Suppressor macrophage treated with lipopolysaccharide for 1 hour (primary cell): ENCODE data around the gene CLDN5.
"Not testable (repeated sequence)": the region's sequence is repeated elsewhere in the genome, so short reads cannot be mapped to it uniquely, and the experiment has no call there.

Experiments used
- DNase-seq, 3 donors: peaks; one replicate each; pipeline ENCODE4 v3.0.0-alpha.2; 2020 to 2022

CLDN5 gene

DNA sequence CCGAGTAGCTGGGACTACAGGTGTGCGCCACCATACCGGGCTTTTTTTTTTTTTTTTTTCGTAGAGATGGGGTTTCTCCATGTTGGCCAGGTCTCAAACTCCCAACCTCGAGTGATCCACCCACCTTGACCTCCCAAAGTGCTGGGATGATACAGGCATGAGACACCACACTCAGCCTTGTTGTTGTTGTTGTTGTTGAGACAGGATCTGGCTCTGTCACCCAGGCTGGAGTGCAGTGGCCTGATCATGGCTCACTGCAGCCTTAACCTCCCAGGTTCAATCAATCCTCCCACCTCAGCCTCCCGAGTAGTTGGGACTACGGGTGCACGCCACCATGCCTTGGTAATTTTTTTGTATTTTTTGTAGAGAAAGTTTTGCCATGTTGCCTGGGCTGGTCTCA is 23.4 kb upstream of the CLDN5 start:
- no peak for DNase-seq

DNA sequence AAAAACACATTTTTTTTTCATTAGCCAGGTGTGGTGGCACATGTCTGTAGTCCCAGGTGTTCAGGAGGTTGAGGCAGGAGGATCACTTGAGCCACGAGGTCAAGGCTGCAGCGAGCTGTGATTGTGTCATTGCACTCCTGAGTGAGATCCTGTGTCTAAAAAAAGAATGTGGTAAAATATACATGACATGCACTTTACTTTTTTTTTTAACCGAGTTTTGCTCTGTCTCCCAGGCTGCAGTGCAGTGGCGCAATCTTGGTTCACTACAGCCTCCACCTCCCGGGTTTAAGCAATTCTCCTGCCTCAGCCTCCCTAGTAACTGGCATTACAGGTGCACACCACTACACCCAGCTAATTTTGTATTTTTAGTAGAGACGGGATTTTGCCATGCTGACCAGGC is 22.5 kb upstream of the CLDN5 start:
- no peak for DNase-seq

DNA sequence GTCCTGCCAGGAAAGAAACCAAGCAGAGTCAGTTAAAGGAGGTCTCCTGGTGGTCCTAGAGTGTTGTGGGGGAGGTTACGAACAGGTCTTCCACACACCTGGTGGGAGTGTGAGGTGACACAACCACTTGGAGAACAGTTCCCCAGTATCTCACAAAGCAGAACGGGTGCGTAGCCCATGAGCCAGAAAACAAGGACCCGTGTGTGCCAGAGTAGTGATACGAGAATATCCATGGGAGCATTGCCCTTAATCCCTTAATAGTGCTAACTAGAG is 21.7 kb upstream of the CLDN5 start:
- DNase-seq, result no peak

DNA sequence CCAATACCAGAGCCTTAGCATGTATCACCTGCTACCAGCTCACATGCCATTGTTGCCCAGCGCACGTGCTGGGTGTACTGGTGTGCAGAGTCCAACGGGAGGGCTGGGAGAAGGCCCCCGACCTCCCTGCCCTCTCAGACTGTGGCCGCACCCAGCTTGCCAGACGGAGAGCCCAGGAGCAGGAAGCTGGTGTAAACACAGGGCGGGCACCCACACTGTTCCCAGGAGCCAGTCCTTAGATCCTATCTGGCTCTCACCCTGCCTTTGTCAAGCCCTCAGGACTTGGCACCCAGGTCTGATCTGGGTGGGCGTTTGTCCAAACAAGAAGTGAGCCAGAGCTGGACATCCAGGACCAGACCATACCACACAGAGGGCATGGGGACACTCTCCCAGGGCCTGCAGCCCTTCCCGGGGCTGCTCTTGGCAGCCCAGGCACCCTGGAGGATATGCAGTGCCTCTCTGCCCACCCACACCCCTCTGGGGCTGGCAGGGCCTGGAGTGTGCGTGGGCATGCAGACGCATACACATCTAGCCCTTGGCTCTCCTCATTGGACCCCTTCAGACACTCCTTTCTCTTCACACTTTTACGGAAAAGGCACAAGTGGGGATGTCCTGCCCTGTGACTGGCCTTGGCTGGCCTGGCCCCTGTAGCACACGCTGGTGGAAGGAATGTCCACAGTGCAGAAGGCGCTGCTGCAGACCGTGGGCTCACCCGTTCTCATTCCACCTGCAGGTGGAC is 19.9 kb upstream of the CLDN5 start:
- DNase-seq, result no peak

DNA sequence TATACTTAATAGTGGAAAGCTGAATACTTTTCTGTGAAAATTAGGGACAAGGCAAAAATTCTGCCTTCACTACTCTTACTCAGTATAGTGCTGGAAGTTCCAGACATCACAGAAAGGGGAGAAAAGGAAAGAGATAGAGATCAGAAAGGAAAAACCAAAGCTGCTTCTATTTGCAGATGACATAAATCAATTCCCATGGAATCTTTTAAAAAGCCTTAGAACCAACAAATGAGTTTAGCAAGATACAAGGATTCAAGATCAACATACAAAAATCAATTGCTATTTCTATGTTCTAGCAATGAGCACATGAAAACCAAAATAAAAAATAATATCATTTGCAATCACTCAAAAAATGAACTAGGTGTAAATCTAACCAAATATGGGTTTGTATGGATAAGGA is 16.2 kb upstream of the CLDN5 start:
- no peak for DNase-seq

DNA sequence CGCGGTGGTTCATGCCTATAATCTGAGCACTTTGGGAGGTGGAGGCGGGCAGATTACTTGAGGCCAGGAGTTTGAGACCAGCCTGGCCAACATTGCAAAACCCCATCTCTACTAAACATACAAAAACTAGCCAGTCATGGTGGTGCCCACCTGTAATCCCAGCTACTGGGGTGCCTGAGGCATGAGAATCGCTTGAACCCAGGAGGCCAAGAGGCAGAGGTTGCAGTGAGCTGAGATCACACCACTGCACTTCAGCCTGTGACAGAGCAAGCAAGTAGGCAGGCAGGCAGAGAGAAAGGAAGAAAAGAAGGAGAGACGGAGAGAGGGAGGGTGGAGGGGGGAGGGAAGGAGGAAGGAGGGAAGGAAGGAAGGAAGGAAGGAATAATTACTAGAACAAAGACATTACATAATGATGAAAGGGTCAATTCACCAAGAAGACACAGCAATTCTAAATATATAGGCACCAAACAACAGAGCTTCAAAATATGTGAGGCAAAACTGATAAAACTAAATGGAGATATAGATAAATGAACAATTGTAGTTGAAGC is 13.8 kb upstream of the CLDN5 start:
- no peak for DNase-seq

DNA sequence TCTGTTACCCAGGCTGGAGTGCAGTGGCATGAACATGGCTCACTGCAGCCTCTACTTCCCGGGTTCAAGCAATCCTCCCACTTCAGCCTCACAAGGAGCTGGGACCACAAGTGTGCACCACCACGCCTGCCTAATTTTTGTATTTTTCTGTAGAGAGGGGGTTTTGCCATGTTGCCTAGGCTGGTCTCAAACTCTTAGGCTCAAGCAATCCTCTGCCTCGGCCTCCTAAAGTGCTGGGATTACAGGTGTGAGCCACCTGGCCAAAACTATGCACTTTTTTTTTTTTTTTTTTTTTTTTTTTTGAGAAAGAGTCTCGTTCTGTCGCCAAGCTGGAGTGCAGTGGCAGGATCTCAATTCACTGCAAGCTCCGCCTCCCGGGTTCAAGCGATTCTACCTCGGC is 12.4 kb upstream of the CLDN5 start:
- no peak for DNase-seq

DNA sequence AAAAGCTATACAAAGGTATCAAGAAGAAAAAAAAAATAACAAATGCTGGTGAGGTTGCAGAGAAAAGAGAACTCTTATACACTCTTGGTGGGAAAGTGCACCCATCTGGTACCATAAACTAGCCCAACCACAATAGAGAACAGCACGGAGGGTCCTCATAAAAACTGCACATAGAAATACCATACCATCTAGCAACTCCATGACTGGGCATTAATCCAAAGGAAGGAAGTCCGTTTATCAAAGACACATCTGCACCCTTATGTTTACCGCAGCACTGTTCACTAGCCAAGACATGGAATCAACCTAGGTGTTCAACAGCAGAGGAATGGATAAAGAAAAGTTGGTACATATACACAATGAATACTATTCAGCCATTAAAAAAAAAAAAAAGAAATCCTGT is 10.8 kb upstream of the CLDN5 start:
- no peak for DNase-seq

DNA sequence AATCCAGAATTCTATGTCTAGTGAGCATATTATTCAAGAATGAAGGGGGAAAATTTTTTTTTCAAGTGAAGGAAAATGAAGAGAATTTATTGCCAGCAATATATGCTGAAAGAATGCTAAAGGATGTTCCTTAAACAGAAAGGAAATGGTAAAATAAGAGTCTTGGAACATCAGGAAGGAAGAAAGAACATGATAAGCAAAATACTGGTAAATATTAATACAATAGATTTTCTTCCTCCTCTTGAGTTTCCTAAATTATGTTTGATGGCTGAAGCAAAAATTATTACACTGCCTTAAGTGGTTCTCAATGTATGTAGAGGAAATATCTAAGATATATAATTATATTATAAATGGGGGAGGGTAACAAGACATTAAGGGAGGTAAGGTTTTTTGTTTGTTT is 9.6 kb upstream of the CLDN5 start:
- no peak for DNase-seq

DNA sequence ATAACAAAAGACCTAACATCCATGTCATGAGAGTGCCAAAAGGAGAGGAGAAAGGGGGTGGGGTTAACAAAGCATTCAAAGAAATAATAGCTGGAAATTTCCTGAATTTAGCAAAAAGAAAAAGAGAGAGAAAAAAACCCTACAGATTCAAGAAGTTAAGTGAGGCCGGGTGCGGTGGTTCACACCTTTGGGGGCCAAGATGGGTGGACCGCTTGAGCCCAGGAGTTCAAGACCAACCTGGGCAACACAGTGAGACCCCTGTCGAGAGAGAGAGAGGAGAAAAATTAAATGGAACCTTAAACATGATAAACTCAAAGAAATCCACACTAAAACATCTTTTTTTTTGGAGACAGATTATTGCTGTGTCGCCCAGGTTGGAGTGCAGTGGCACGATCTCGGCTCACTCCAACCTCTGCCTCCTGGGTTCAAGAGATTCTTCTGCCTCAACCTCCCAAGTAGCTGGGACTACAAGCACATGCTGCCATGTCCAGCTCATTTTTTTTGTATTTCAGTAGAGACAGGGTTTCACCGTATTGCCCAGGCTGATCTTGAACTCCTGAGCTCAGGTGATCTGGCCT is 8.9 kb upstream of the CLDN5 start:
- no peak for DNase-seq

DNA sequence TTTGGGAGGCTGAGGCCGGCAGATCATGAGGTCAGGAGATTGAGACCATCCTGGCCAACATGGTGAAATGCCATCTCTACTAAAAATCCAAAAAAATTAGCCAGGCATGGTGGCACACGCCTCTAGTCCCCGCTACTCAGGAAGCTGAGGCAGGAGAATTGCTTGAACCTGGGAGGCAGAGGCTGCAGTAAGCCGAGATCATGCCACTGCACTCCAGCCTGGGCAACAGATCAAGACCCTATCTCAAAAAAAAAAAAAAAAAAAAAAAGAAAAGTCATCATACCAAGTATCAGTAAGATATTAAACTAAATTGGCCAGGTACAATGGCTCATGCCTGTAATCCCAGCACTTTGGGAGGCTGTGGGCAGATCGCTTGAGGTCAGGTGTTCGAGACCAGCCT is 7.1 kb upstream of the CLDN5 start:
- not testable (repeated sequence) for DNase-seq

DNA sequence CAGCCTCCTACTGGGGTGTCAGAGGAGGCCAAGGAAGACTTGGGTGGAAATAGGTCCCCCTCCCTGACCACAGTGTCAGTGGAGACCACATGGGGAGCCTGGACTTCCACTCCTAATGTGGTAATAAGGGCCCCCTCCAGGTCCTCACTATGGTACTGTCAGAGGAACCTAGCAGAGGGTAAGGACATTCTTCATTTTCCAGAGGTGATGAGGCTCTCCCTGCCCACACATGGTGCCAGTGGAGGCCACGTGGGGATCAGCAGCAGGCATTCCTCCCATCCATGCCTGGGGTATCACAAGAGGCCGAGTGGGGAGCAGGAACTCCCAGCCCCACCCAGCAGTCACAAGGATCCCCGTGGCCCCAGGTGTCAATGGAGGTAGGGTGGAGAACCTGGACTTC is 6.5 kb upstream of the CLDN5 start:
- DNase-seq, result no peak

DNA sequence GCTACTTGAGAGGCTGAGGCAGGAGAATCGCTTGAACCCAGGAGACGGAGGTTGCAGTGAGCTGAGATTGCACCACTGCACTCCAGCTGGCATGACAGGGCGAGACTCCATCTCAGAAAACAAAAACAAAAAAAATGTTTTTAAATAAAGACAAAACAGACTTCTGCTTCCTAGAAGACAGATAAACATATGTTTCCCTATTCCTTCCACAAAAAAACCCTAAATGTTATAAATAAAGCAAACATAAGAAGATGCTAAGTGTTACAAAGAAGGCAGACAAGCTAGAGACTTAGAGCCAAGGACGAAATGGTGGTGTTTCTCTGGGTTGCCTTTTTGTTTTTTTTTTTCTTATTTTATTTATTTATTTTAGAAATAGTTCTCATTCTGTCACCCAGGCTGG is 5.6 kb upstream of the CLDN5 start:
- no peak for DNase-seq

DNA sequence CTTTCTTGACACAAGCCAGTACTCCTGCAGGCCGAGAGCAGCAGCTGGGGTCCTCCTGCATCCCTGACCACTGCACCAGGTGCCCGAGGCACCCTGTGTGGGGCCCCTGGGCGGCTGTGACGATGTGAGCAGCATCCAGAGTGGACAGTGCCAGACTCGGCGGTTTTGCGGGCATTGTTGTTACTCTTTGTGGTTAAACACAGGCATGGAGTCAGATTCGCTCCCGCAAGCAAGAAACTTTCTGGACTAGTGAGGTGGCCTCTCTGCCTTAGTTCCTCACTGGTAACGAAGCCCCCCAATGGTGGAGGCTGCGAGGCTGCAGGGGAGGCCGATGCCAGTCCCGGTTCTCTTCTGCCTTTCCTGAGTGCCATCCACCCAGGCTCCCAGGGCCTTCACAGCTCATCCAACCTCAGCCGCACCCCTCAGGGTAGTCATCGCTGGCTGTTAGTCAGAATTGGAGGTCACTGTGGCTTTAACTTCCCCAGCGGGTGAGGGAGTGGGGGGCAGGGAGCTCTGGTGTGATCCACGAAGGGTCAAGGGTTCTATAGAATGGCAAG is 3.7 kb upstream of the CLDN5 start:
- no peak for DNase-seq

DNA sequence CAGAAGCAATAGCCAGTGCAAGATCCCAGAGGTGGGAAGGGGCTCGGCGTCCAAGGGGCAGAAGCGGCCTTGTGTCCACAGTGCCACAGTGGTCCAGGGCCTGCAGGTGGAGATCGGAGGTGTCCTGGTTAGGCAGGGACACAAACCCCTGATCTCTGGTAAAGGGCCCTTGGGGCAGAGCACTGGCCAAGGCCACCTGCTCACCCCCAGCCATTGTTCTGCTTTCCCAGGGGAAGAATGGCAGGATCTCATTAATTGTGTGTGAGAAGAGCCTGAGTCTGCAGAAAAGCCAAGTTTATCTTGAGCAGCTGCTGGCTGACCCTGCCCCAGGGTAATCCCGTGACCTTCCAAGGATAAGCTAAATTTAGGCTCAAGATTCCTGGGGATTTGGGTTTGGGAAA is 3.1 kb upstream of the CLDN5 start:
- DNase-seq, result no peak

DNA sequence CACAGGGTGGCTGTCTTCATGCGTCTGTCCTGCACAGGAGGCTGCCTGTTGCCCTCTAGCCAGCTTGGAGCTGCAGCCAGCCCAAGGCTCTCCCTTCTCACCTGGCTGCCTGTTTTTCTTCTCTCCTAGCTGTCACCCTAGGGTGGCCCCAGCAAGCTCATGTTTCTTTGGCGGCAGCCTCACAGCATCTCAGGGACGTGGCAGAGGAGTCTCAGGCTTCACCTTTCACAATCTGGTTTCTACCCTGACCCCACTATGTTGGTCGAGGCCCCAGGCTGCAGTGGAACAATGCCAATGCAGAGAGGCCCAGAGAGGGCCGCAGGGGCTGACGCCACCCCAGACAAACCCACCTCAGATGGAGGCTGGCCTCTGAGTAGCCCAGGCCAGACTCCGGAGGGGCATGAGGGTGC is 2.5 kb upstream of the CLDN5 start:
- DNase-seq, result no peak

DNA sequence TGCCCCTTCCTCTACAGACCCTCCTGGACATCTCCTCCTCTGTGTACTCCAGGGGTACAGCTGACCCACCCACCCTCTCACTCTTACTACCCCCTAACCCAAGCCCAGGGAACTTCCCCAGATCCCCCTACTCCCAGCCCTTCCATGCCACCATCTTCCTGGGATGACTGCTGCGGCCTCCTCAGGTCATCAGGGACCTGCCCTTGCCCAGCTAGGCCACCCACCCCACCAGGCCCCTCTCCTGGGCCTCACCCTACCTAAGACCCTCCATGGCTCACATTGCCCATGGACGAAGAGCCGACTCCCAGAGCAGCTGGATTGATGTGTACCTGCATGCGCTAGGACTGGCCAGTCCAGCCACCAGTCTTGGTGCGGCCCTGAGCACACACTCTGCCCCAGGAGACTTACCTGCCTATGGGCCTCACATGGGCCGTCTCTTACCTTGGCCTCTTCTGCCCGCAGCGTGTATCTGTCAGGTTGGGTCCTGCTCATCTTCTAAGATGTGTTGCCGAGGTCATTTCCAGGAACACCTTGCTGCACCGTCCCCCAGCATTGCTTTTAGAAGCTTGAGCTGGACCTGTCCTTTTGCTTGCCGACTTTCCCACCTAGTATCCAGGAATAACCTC is 2.0 kb upstream of the CLDN5 start:
- no peak for DNase-seq

DNA sequence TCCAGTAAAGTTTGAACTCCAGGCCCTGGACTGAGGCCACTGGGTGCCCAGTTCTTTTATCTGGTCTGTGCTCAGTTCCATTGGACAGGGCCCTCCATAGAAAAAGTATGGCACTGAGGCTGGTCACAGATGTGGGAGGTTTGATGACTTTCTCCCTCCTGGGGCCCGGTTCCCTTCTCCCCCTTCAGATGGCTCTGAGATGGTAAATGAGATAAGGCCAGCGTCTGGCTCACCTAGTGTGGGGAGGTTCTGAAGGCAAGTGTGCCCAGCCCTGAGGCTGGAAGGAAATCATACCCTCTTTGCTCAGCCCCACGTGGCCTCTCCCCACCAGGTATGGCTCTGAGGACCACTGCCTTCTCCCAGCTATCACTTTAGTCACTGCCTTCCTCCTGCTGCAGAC is 1.5 kb upstream of the CLDN5 start:
- no peak for DNase-seq

DNA sequence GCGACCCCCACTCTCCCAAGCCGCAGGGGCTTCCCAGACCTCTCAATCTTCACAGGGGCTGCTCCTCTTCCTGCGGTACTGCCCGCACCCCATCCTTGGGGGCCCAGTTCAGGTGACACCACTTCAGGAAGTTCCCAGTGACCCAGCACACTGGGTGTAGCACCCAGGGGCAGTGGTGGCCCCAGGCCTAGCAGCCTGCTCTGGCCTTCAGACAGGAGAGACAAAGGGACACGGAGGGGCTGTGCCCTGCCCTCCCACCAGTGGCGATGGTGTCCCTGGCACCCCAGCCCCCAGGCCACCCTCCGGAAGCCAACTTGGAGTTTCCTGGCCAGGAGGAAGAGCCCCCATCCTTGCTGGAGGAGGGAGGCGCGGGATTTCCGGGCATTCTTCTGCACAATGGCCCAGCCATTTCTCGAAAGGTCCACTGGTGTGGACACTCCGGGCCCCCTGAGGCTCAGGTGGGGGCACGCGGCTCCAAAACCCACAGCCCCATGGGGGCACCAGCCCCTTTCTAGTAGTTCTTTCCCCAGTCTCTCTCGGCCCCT is 978 bp upstream of the CLDN5 start:
- DNase-seq, result no peak

DNA sequence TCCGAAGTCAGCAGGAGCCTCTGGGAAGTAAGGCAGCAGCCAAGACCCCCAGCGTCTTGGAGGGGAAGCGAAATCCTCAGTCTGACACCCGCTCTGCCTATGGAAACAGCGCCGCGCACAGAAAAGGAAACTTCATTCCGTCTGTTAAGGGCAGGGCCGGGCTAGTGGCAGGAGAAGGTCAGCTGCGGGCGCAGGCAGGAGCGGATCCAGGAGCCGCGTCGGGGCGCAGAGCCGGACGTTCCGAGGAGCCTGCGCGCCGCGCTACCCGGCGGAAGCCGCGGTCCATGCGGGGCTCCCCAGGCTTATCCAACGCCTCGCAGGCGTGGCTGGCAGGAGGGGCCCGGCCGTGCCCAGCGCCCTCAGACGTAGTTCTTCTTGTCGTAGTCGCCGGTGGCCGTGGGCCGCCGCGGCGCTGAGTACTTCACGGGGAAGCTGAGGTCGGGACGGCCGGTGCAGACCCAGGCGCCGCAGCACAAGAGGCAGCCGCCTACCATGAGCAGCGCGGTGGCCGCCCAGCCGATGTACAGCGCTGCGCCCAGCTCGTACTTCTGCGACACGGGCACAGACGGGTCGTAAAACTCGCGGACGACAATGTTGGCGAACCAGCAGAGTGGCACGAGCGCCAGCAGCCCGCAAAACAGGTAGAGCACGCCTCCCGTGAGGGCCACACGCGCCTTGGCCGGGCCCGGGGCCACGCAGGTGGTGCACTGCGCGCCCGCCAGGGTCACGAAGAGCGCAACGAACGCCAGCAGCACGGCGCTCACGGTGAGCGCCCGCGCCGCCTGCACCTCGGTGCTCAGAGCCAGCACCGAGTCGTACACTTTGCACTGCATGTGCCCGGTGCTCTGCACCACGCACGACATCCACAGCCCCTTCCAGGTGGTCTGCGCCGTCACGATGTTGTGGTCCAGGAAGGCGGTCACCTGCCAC is 705 bp downstream of the CLDN5 start:
- DNase-seq, result peak; percentile 22 to 57 (median 50)

DNA sequence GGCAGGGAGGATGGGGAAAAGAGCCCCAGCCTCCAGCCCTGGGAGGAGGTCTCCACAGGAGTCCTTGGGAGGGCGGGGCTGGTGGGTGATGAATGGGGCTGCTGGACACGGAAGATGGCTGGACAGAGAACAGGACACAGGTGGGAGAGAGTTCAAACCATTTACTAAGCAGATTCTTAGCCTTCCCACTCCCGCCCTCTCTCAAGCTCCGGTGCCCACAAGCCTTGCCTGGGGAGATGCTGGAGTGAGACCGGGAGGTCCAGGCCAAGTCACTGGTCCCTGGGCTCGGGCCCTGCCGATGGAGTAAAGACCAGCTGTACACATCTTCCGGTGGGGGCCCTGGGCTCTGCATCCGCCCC is 1.4 kb downstream of the CLDN5 start:
- no peak for DNase-seq

DNA sequence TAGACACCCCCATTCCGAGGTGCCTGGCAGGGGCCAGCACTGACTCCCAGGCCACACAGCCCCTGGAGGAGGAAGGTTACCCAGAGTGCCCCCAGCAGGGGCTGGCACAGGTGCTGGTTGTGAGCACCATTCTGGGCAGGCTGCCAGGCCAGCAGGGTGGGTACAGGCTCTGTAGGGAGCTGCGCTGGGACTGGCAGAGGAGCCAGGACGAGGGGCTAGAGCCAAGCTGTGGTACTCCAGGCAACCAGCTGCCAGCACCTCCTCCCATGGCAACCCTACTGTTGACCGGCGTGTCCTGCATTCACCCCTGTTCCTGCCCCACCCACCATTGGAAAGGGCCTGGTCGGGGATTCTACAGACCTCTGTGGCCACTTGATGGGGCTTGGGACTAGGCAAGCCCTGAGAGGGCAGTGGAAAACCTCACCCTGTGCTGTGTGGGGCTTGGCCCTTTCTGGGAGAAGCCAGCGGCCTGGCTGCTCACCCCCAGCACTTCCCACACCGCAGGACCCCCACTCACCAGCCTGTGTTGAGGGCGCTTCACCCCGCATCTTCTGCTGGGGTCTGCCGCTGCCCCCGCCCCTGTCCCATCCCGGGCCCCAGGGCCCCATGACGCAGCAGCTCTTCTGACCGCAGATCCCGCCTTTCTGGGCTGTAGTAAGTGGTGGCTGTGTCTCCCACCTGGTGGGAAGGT is 1.9 kb downstream of the CLDN5 start:
- no peak for DNase-seq
